ENCODE results near the gene TENM3. TPM values are rescaled to one million over a fixed set of nuclear protein-coding genes. Genes with fewer than 3 reads are reported as not detected.
A peak's percentile ranks its signal among the peaks of the same experiment; 100 is the strongest.

The TENM3 gene
- polyA plus RNA-seq, 1 of the 3 experiments (the other 2 are of a cell fraction): 10.4 TPM

GRCh38 chr4:182230256-182230655 lies 12.9 kb upstream of the TENM3 start:
- H3K36me3 ChIP-seq (replicated peaks in 1 of 2; ENCODE audit: control insufficient read depth in 1 of 2, insufficient read depth in 2 of 2, low read length in 1 of 2): no peaks in the 10 kb centered on the region
- no peak overlapping the region for H3K9ac ChIP-seq
- H3K4me2 ChIP-seq: no peak overlapping the region
- peaks cover 0 to 12% of the 10 kb centered on the region in 2 experiments; a peak in 2 of 4 replicates for H3K4me1 ChIP-seq (ENCODE audit: control insufficient read depth in 1 of 2, insufficient read depth in 2 of 2, low read depth in 1 of 2, low read length in 1 of 2)
- H3K4me3 ChIP-seq (ENCODE audit: low read depth in 2 of 2, low read length in 1 of 2): no peak overlapping the region
- H3K27me3 ChIP-seq (ENCODE audit: insufficient read depth): no peaks in the 10 kb centered on the region
- H3K9me3 ChIP-seq: no peaks in the 10 kb centered on the region
- H3K9me2 ChIP-seq: no peaks in the 10 kb centered on the region
- POLR2A ChIA-PET: no interaction called here
- no peaks in the 10 kb centered on the region for H4K20me1 ChIP-seq (ENCODE audit: insufficient read depth)
- 90% methylated on average over 11 of the region's 11 CpGs for WGBS (ENCODE audit: low lambda C conversion rate)
- no peaks in the 10 kb centered on the region for H3K79me2 ChIP-seq (ENCODE audit: insufficient read depth)
- H3K27ac ChIP-seq (ENCODE audit: low read depth in 2 of 2, low read length in 1 of 2): no peak overlapping the region
- no peak overlapping the region for H2AFZ ChIP-seq (ENCODE audit: low read depth)
- TF ChIP-seq CTCF (IDR thresholded peaks at IDR 0.05): no peak
- TF ChIP-seq MAX (IDR thresholded peaks at IDR 0.05; ENCODE audit: low read depth): no peak
- TF ChIP-seq YY1 (IDR thresholded peaks at IDR 0.05; ENCODE audit: low read depth): no peak
- TF ChIP-seq GATA2 (CRISPR knock-in tag; IDR thresholded peaks at IDR 0.05): no peak
- TF ChIP-seq IRF3 (IDR thresholded peaks at IDR 0.05; ENCODE audit: low read depth, low read length): no peak
- TF ChIP-seq RCOR1 (IDR thresholded peaks at IDR 0.05; ENCODE audit: low read length): no peak
- TF ChIP-seq ELF1 (IDR thresholded peaks at IDR 0.05): no peak
- TF ChIP-seq EZH2phosphoT487 (IDR thresholded peaks at IDR 0.05; ENCODE audit: borderline replicate concordance, low read depth): no peak
- TF ChIP-seq FOXM1 (IDR thresholded peaks at IDR 0.05; ENCODE audit: low read depth): no peak
- TF ChIP-seq TCF12 (IDR thresholded peaks at IDR 0.05): no peak
- TF ChIP-seq SMC3 (IDR thresholded peaks at IDR 0.05; ENCODE audit: low read depth, low read length): no peak
- TF ChIP-seq FOSL2 (IDR thresholded peaks at IDR 0.05; ENCODE audit: borderline replicate concordance, low read depth): no peak
- no peak for TF ChIP-seq PBX3 (IDR thresholded peaks at IDR 0.05)
- TF ChIP-seq POLR2AphosphoS5 (IDR thresholded peaks at IDR 0.05; ENCODE audit: low read depth, low read length): no peak
- DNase-seq: no peak
- CTCF ChIA-PET: interaction anchor here (1.4 kb wide), 1 partner anchor 19 kb away, joined by 4 read pairs; no protein-coding TSS in a partner anchor
- peaks cover 9% of the 10 kb centered on the region for H3F3A ChIP-seq (replicated peaks; ENCODE audit: insufficient read depth)

GRCh38 chr4:182231080-182231479 lies 12.1 kb upstream of the TENM3 start:
- 20% methylated on average over 4 of the region's 4 CpGs for WGBS (ENCODE audit: low lambda C conversion rate)
- TF ChIP-seq NFIC (IDR thresholded peaks at IDR 0.05; ENCODE audit: borderline replicate concordance) (peak; percentile 53; the same call in 1 of the 2 replicates), TEAD4 (IDR thresholded peaks at IDR 0.05; ENCODE audit: borderline replicate concordance, insufficient read depth) (peak; percentile 35; the same call in 1 of the 2 replicates), RFX5 (IDR thresholded peaks at IDR 0.05; ENCODE audit: low read length) (no peak), ELF1 (IDR thresholded peaks at IDR 0.05) (no peak), RXRA (IDR thresholded peaks at IDR 0.05; ENCODE audit: borderline replicate concordance, low read depth) (peak; percentile 73; the same call in 1 of the 2 replicates), JUND (IDR thresholded peaks at IDR 0.05) (peak; percentile 52), EP300 (IDR thresholded peaks at IDR 0.05; ENCODE audit: borderline replicate concordance in 1 of 2, low read depth in 1 of 2, low read length in 1 of 2) (peak in 1 of 2 experiments; percentile 35; a peak in 1 of 4 replicates), TCF12 (IDR thresholded peaks at IDR 0.05) (peak; percentile 55; the same call in 1 of the 2 replicates), POLR2AphosphoS5 (IDR thresholded peaks at IDR 0.05; ENCODE audit: low read depth, low read length) (no peak), FOSL2 (IDR thresholded peaks at IDR 0.05; ENCODE audit: borderline replicate concordance, low read depth) (peak; percentile 75), FOXJ3 (CRISPR knock-in tag; IDR thresholded peaks at IDR 0.05) (no peak)
- POLR2A ChIA-PET: no interaction called here
- Histone ChIP-seq H3K36me3 (replicated peaks in 1 of 2; ENCODE audit: control insufficient read depth in 1 of 2, insufficient read depth in 2 of 2, low read length in 1 of 2) (no peaks in the 10 kb centered on the region), H3K27me3 (ENCODE audit: insufficient read depth) (no peaks in the 10 kb centered on the region), H3K27ac (ENCODE audit: low read depth in 2 of 2, low read length in 1 of 2) (peak overlapping the region in 1 of 2 experiments; percentile 32; a peak in 2 of 4 replicates), H2AFZ (ENCODE audit: low read depth) (peak overlapping the region; percentile 65; the same call in 1 of the 2 replicates), H3F3A (replicated peaks; ENCODE audit: insufficient read depth) (peaks cover 14% of the 10 kb centered on the region), H3K9me2 (no peaks in the 10 kb centered on the region), H3K9me3 (no peaks in the 10 kb centered on the region), H3K4me1 (ENCODE audit: control insufficient read depth in 1 of 2, insufficient read depth in 2 of 2, low read depth in 1 of 2, low read length in 1 of 2) (peaks cover 0 to 12% of the 10 kb centered on the region in 2 experiments; a peak in 2 of 4 replicates), H3K79me2 (ENCODE audit: insufficient read depth) (no peaks in the 10 kb centered on the region), H3K4me3 (ENCODE audit: low read depth in 2 of 2, low read length in 1 of 2) (no peak overlapping the region), H3K4me2 (no peak overlapping the region), H3K9ac (no peak overlapping the region), H4K20me1 (ENCODE audit: insufficient read depth) (no peaks in the 10 kb centered on the region)
- CTCF ChIA-PET: interaction anchor here (1.4 kb wide), 1 partner anchor 20 kb away, joined by 4 read pairs; no protein-coding TSS in a partner anchor
- no peak for DNase-seq
